ENCODE results near the gene ACSL3.

Gene ACSL3

GRCh38 chr2:222891890-222892289, 31.1 kb downstream of the ACSL3 start:
- H3K27ac ChIP-seq (replicated peaks) = peak overlapping the region; percentile 45
- H3K27me3 ChIP-seq (ENCODE audit: insufficient read depth, poor library complexity, severe bottlenecking) = no peaks in the 10 kb centered on the region
- DNase-seq (ENCODE audit: low read depth in 1 of 2, low spot score in 1 of 2) = no peak
- no peak for TF ChIP-seq GABPA (IDR thresholded peaks at IDR 0.05; ENCODE audit: low read depth)
- no peak for TF ChIP-seq CTCF (IDR thresholded peaks at IDR 0.05; ENCODE audit: insufficient read depth, low read length)
- TF ChIP-seq SPI1 (IDR thresholded peaks at IDR 0.05; ENCODE audit: borderline replicate concordance, low read depth) = no peak
- TF ChIP-seq POLR2AphosphoS5 (IDR thresholded peaks at IDR 0.05; ENCODE audit: low read depth) = no peak
- TF ChIP-seq REST (IDR thresholded peaks at IDR 0.05; ENCODE audit: insufficient replicate concordance, low read depth) = no peak
- no peak overlapping the region for H3K4me3 ChIP-seq (replicated peaks; ENCODE audit: insufficient read depth, low read length)

- peak overlapping the region; percentile 14 for H3K4me3 ChIP-seq (replicated peaks; ENCODE audit: insufficient read depth, low read length)
- no peaks in the 10 kb centered on the region for H3K27me3 ChIP-seq (ENCODE audit: insufficient read depth, poor library complexity, severe bottlenecking)
- peak overlapping the region; percentile 45 for H3K27ac ChIP-seq (replicated peaks)
- TF ChIP-seq SPI1 (IDR thresholded peaks at IDR 0.05; ENCODE audit: borderline replicate concordance, low read depth) (no peak), REST (IDR thresholded peaks at IDR 0.05; ENCODE audit: insufficient replicate concordance, low read depth) (no peak), CTCF (IDR thresholded peaks at IDR 0.05; ENCODE audit: insufficient read depth, low read length) (no peak), POLR2AphosphoS5 (IDR thresholded peaks at IDR 0.05; ENCODE audit: low read depth) (no peak), GABPA (IDR thresholded peaks at IDR 0.05; ENCODE audit: low read depth) (no peak)
- peak; percentile 52 to 55 for DNase-seq (ENCODE audit: low read depth in 1 of 2, low spot score in 1 of 2)
Observed at GRCh38 chr2:222892321-222892720, 31.5 kb downstream of the ACSL3 start.

- TF ChIP-seq REST (IDR thresholded peaks at IDR 0.05; ENCODE audit: insufficient replicate concordance, low read depth) (no peak), POLR2AphosphoS5 (IDR thresholded peaks at IDR 0.05; ENCODE audit: low read depth) (no peak), SPI1 (IDR thresholded peaks at IDR 0.05; ENCODE audit: borderline replicate concordance, low read depth) (no peak), CTCF (IDR thresholded peaks at IDR 0.05; ENCODE audit: insufficient read depth, low read length) (no peak), GABPA (IDR thresholded peaks at IDR 0.05; ENCODE audit: low read depth) (no peak)
- Histone ChIP-seq H3K27me3 (ENCODE audit: insufficient read depth, poor library complexity, severe bottlenecking) (no peaks in the 10 kb centered on the region), H3K4me3 (replicated peaks; ENCODE audit: insufficient read depth, low read length) (no peak overlapping the region), H3K27ac (replicated peaks) (no peak overlapping the region; the same call in 1 of the 2 replicates)
- DNase-seq (ENCODE audit: low read depth in 1 of 2, low spot score in 1 of 2) = no peak
Observed at GRCh38 chr2:222892761-222893160, 31.9 kb downstream of the ACSL3 start.
